Upper lobe of left lung (tissue), 6 donors: ENCODE measurements around the gene GLT8D2. TPM values are rescaled to one million over a fixed set of nuclear protein-coding genes. Genes with fewer than 3 reads are reported as not detected.
A peak's percentile ranks its signal among the peaks of the same experiment; 100 is the strongest.

Experiments used
- ATAC-seq, 2 donors: fragments of 200-7000 bp; cut with Tn5 transposase; one replicate each; pipeline ENCODE4 v1.9.1; 2022; ENCODE audit warnings: mild to moderate bottlenecking in 2 of 2, moderate library complexity in 2 of 2; ENCODE audit not compliant: low FRiP score in 2 of 2
- DNase-seq, 2 donors: peaks; one replicate each; pipeline ENCODE4 v3.0.0-alpha.2; 2019 to 2020
- H3K27ac ChIP-seq, 4 donors: fragments of 200-600 bp; sonication (generic); one replicate each; pipeline ENCODE4 v1.5.1; 2016 to 2019
- H3K27me3 ChIP-seq, 4 donors: fragments of 200-600 bp; sonication (generic); one replicate each; pipeline ENCODE4 v1.5.1; 2017 to 2019
- H3K36me3 ChIP-seq, 4 donors: fragments of 200-600 bp; sonication (generic); one replicate each; pipeline ENCODE4 v1.5.1; 2016 to 2019
- H3K4me1 ChIP-seq, 4 donors: fragments of 200-600 bp; sonication (generic); one replicate each; pipeline ENCODE4 v1.5.1; 2018 to 2019
- H3K4me3 ChIP-seq, 4 donors: fragments of 200-600 bp; sonication (generic); one replicate each; pipeline ENCODE4 v1.5.1; 2017 to 2019; ENCODE audit warnings: mild to moderate bottlenecking in 2 of 4, moderate library complexity in 1 of 4
- H3K9me3 ChIP-seq, 4 donors: fragments of 200-600 bp; sonication (generic); one replicate each; pipeline ENCODE4 v1.5.1; 2018 to 2019
- EP300 ChIP-seq, 4 donors: sonication (generic); formaldehyde crosslinking; IDR thresholded peaks; one replicate each; pipeline ENCODE4 v1.5.1; 2017; ENCODE audit warnings: antibody characterized with exemption in 4 of 4, control low read depth in 2 of 4
- POLR2A ChIP-seq, 4 donors: fragments of 450-650 bp; IDR thresholded peaks; one replicate each; pipeline ENCODE4 v1.5.1; 2016 to 2017; ENCODE audit warnings: antibody characterized with exemption in 4 of 4, mild to moderate bottlenecking in 2 of 4
- POLR2AphosphoS5 ChIP-seq, 2 donors: sonication (generic); formaldehyde crosslinking; IDR thresholded peaks; one replicate each; pipeline ENCODE4 v1.5.1; 2017; ENCODE audit warnings: antibody characterized with exemption in 2 of 2
- WGBS, 2 donors: methylation state at CpG; one replicate each; pipeline ENCODE4 v1.1.5; 2017 to 2018; 5-methylcytosine and 5-hydroxymethylcytosine counted together
- total RNA-seq, 6 donors: library from RNA; depleted of rRNA in 4 of 6; stranded (reverse); fragments of >200 nt in 4 of 6; gene quantifications; one replicate each; pipeline versions ENCODE4 v1.1.0 to v1.2.1, GENCODE V29; 2016 to 2021
- TF ChIP-seq, protein P1 (sequence below), 6 experiments: fragments of 450-650 bp in 4 of 6; fragments of 200-600 bp in 2 of 6; sonication (generic) in 2 of 6; IDR thresholded peaks; one replicate each; pipeline ENCODE4 v1.5.1; 2016 to 2019; ENCODE audit warnings: antibody characterized with exemption in 6 of 6
- donor health status: DM: no; HTN: no; CAD: no; lungs with moderate emphysema.
- donor health status: DM: no; HTN: yes; CAD: no; lungs with severe emphysema.

GLT8D2 gene
- total RNA-seq, 6 donors from 2014 or later = 2.4 to 9.5 (median 5.3) TPM; not detected in 1

DNA sequence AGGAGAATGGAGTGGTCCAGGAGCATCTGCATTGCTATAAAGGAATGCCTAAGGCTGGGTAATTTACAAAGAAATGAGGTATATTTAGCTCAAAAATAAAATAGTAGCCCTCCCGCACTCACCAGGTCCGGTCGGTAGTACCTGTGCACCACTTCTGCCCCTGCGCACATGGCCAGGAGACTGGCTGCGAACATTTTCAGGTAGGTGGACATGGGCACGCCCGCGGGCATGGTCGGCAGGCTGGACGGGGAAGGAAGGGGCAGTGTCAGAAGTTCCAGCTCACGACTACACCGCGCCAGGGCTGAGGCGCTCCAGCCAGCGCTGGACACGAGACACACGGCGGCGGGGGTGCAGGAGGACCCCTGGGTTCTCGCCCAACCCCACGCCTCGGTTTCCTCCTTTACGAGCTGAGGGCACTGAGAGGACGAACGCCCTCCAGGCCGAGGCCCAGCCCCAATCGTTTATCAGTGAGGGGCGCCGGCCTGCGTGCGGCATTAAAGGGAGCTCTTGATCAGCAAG is 93.4 kb downstream of the GLT8D2 start:
- Histone ChIP-seq H3K36me3 (peaks cover 0 to 31% (median 14%) of the 10 kb centered on the region in 4 donors), H3K27me3 (no peaks in the 10 kb centered on the region), H3K4me1 (peaks cover 16 to 25% (median 19%) of the 10 kb centered on the region in 4 donors), H3K9me3 (no peaks in the 10 kb centered on the region), H3K4me3 (peak overlapping the region; percentile 76 to 96 (median 86)), H3K27ac (peak overlapping the region; percentile 86 to 89 (median 88))
- peak; percentile 38 to 86 for DNase-seq
- 0% methylated on average over 10 to 30 of the region's 31 CpGs for WGBS, 2 donors
- peak; percentile 63 to 64 for ATAC-seq
- no peak for TF ChIP-seq EP300 (IDR thresholded peaks at IDR 0.05)
- TF ChIP-seq POLR2A (IDR thresholded peaks at IDR 0.05) = no peak
- no peak for TF ChIP-seq POLR2AphosphoS5 (IDR thresholded peaks at IDR 0.05)
- TF ChIP-seq, protein P1, sequence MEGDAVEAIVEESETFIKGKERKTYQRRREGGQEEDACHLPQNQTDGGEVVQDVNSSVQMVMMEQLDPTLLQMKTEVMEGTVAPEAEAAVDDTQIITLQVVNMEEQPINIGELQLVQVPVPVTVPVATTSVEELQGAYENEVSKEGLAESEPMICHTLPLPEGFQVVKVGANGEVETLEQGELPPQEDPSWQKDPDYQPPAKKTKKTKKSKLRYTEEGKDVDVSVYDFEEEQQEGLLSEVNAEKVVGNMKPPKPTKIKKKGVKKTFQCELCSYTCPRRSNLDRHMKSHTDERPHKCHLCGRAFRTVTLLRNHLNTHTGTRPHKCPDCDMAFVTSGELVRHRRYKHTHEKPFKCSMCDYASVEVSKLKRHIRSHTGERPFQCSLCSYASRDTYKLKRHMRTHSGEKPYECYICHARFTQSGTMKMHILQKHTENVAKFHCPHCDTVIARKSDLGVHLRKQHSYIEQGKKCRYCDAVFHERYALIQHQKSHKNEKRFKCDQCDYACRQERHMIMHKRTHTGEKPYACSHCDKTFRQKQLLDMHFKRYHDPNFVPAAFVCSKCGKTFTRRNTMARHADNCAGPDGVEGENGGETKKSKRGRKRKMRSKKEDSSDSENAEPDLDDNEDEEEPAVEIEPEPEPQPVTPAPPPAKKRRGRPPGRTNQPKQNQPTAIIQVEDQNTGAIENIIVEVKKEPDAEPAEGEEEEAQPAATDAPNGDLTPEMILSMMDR (IDR thresholded peaks at IDR 0.05) = no peak

DNA sequence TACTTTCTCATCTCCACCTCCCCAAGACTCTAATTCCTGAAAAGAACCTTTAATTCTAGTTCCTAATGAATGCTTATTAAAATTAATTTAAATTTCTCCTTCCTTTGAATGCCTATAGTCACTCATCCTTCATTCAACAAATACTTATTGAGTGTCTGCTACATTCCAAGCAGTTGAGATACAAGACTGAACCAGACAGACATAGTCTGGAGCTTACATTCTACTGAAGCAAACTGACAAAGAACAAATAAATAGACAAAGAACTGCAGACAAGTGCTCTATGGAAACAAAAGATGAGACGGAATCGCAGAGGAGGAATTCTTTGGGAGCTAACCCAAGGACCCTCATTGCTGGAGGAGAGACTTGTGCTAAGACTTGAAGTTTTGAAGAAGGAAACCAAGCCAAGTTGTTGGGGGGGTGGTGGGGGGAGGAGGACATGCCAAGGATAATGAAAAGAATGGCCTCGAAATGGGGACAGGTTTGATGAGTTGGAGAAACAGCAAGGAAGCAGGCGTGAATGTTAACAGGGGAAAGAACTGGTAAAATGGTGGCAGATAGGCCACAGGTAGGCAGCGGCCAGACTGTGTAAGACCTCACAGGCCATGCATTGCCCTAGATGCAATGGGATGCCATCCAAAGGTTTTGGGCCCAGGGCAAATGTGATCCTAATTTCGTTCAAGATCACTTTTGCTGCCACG is 94.0 kb downstream of the GLT8D2 start:
- peak overlapping the region; percentile 86 to 89 (median 88) for H3K27ac ChIP-seq
- 28 to 31% methylated on average over 7 of the region's 7 CpGs for WGBS, 2 donors

DNA sequence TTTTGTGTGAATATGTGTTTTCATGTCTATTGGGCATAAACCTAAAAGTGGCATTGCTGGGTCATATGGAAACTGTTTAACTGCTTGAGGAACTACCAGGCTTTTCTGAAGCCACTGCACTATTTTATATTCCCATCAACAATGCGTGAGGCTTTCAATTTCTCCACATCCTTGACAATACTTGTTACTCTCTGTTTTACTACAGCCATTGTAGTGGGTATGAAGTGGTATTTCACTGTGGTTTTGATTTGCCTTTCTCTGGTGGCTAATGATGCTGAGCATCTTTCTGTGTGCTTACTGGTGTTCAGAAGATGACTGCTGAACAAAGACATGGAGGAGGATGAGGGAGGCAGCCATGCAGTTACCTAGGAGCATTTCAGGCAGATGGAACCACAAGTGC is 97.5 kb downstream of the GLT8D2 start:
- Histone ChIP-seq H3K27me3 (no peaks in the 10 kb centered on the region), H3K4me1 (peaks cover 16 to 19% (median 17%) of the 10 kb centered on the region in 4 donors), H3K36me3 (peaks cover 24 to 72% (median 49%) of the 10 kb centered on the region in 4 donors), H3K9me3 (no peaks in the 10 kb centered on the region), H3K27ac (no peak overlapping the region), H3K4me3 (no peak overlapping the region)
- ATAC-seq = no peak
- WGBS, 2 donors = 84 to 89% methylated on average over 1 of the region's 1 CpG
- TF ChIP-seq POLR2A (IDR thresholded peaks at IDR 0.05) = no peak
- TF ChIP-seq EP300 (IDR thresholded peaks at IDR 0.05) = no peak
- no peak for TF ChIP-seq POLR2AphosphoS5 (IDR thresholded peaks at IDR 0.05)
- TF ChIP-seq, protein P1 (IDR thresholded peaks at IDR 0.05) = no peak
- DNase-seq = no peak

More for the DNA sequence above, 94.0 kb downstream of the GLT8D2 start:
- Histone ChIP-seq H3K27me3 (no peaks in the 10 kb centered on the region), H3K4me3 (peak overlapping the region; percentile 76 to 96 (median 86)), H3K9me3 (no peaks in the 10 kb centered on the region), H3K36me3 (peaks cover 3 to 37% (median 17%) of the 10 kb centered on the region in 4 donors), H3K4me1 (peaks cover 16 to 25% (median 19%) of the 10 kb centered on the region in 4 donors)
- ATAC-seq = peak in 1 of 2 donors; percentile 1
- TF ChIP-seq POLR2A (IDR thresholded peaks at IDR 0.05) (no peak), EP300 (IDR thresholded peaks at IDR 0.05) (no peak), POLR2AphosphoS5 (IDR thresholded peaks at IDR 0.05) (no peak)
- TF ChIP-seq, protein P1 (IDR thresholded peaks at IDR 0.05) = no peak
- no peak for DNase-seq

DNA sequence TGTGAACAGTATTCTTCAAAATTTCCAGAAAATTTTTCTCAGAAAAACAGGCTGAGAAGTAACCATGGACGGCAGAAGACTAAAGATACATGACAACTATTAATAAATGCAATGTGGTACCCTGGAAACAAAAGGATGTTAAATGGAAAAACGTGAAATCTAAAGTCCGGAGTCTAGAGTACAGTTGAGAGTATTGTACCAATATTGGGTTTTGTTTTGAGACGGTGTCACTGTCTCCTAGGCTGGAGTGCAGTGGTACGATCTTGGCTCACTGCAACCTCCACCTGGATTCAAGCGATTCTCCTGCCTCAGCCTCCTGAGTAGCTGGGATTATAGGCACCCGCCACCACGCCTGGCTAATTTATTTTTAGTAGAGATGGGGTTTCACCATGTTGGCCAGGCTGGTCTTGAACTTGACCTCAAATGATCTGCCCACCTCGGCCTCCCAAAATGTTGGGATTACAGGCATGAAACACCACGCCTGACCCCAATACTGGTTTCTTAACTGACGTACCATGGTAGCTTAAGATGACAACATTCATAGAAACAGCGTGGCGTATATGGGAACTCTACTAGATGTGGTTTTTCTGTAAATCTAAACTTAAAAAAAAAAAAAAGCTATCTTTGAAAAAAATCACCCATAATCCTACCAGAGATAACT is 101.1 kb downstream of the GLT8D2 start:
- Histone ChIP-seq H3K27me3 (no peaks in the 10 kb centered on the region), H3K36me3 (peaks cover 60 to 100% (median 84%) of the 10 kb centered on the region in 4 donors), H3K4me3 (no peak overlapping the region), H3K4me1 (no peaks in the 10 kb centered on the region), H3K9me3 (no peaks in the 10 kb centered on the region), H3K27ac (no peak overlapping the region)
- ATAC-seq = no peak
- no peak for TF ChIP-seq POLR2A (IDR thresholded peaks at IDR 0.05)
- TF ChIP-seq, protein P1 (IDR thresholded peaks at IDR 0.05) = no peak
- TF ChIP-seq EP300 (IDR thresholded peaks at IDR 0.05) = no peak
- TF ChIP-seq POLR2AphosphoS5 (IDR thresholded peaks at IDR 0.05) = no peak
- DNase-seq = no peak
- 83 to 88% methylated on average over 13 of the region's 13 CpGs for WGBS, 2 donors
